HG02623 (cell line): Measurements from ENCODE around the gene SH3RF1.

Experiments
- ATAC-seq: cut with Tn5 transposase; IDR thresholded peaks from one replicate; pipeline ENCODE4 v1.9.1; 2021; ENCODE audit warnings: moderate library complexity; ENCODE audit not compliant: unreplicated experiment

The SH3RF1 gene

DNA sequence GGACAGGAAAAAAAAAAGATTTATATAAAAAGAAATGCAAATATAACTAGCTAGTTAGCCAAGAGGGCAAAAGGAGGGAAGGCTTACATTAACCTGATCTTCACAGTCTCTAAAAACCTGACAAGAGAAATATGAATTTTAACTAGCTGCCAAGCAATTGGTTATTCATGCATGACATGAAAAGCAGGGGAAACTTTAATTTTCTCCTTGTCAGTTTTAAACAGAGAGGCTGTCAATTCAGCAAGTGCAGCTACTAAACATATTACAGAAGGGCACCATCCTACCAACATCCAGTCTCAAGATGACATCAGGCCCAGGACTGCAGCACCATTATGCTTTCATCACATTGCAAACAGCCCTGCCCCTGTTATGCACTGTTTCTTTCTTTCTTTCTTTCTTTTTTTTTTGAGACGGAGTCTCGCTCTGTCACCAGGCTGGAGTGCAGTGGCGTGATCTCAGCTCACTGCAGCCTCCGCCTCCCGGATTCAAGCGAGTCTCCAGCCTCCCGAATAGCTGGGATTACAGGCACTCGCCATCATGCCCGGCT is 221.8 kb downstream of the SH3RF1 start:
- no peak for ATAC-seq

DNA sequence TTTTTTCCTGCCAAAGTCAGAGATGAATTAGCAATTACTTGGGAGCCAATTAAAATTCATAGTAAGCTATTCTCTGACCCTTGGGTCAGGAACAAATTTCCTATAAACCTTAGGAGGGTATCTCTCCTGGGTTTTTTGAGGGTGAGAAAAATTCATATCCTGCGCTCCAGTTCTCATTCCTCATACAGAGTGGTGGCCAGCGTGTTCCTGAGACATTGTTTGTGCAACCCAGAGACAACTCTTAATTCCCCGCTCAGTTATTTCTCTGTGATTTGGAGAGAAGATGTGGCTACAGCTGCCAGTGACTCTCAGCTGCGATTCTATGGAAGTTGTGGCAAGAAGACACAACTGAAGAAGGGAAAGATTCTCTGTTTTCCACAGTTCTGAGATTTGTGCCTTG is 222.8 kb downstream of the SH3RF1 start:
- ATAC-seq: no peak

DNA sequence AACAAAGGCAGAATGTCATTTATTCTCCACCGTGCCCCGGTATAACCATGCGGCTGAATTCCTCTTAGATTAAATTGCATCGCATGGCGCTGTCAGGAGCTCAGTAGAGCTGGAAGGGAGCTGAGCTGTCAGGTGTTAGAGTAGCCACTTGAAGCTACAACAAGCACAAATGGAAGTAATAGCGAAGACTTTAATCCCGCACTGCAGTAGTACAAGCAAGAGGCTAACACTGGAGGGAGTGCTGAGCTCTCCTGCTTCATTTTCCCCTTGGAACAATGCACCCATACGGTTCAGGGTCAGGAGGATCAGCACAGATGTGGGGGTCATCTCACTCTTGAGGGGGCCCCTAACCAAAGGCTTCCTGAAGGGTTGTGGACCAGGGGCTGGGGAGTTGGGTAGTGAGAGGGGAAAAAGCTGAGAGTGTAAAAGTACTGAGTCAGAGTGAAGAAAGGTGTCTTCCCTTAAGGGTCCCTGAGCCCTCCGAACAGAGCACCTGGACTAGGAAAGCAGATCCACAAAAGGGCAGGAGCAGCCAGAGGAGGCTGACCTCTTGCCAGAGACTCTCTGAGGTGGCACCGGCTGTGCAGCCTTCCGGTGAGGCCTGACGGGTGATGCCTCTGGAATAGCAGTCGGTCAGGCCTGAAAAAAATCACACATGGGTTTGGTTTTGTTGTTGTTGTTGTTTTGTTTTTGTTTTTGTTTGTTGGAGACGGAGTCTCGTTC is 224.7 kb downstream of the SH3RF1 start:
- no peak for ATAC-seq

DNA sequence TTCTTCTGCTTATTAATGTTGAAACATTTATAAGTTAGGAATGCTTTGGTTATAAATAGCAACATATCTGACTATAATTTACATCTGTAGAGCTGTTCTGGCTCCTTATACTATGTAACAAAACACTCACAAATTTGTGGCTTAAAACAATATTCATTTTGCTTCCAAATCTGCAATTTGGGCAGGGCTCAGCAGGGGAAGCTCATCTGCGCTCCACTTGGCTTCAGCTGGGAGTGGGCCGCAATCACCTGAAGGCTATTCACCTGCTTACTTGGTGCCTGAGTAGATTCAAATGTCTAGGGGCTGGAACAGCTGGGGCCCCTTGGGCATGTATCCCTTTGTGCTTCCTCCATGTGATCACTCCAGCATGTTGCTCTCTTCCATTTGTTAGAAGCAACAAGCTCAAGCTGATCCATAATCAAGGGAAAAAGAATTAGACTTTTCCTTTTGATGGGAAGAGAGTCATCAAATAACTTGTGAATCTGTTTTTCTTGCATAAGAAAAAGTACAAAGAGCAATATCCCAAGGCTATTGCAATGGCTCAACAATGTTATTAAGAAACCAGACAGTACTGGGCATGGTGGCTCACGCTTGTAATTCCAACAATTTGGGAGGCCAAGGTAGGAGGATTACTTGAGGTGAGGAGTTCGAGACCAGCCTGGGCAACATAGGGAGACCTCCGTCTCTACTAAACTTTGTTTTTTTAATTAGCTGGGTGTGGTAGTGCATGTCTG is 225.9 kb downstream of the SH3RF1 start:
- ATAC-seq: no peak
